ENCODE measurements around the gene CNDP2.

DNA sequence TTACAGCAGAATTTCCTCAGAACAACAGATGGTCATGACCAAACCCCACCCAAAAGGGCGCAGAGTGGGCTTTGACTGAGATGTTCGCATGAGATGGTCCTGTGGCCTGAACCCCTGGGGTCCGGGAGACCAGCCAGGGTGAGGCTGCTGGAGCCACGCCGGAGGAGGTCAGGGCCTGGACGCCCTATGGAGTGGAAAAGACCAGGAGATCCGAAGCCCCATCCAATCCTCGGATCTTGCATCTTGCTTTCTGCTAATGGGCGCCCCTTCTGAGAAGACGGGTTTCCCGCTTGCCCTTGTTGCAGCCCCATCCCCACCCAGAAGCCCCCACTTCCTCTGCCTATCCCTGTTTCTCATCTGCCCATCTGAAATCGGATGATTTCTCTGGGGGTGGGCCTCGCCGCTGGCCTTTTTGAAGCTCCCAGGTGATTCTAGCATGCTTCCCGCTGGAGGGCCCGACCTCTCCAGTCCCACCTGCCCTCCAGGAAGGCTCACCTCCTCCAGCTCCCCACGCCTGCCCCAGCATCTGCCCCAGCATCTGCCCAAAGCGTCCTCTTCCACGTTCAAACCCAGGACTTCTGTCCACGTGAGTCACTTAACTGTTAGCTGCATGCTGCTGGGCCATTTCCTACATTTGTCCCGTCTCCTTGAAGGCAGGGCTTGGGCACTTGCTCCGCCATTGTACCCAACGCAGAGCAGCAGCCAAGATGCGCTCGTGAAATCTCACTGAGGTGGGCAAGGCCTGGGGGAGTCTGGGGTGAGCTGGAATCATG, 33.8 kb downstream of the CNDP2 start:
- TF ChIP-seq CTCF (IDR thresholded peaks at IDR 0.05) (no peak), POLR2A (IDR thresholded peaks at IDR 0.05) (no peak)

Measured in adrenal gland (tissue), 5 donors.